Left renal cortex interstitium (tissue), 4 donors: ENCODE measurements around the gene TSSK2. TPM values are rescaled to one million over a fixed set of nuclear protein-coding genes. Genes with fewer than 3 reads are reported as not detected.

Experiments used
- DNase-seq, 4 donors: peaks; one replicate each; pipeline ENCODE4 v3.0.0-alpha.2; 2013; ENCODE audit warnings: low read depth in 4 of 4, low spot score in 2 of 4, missing footprints in 1 of 4
- polyA plus RNA-seq, 4 donors: library from polyadenylated mRNA; unstranded; fragments of 120-200 nt; gene quantifications; one replicate each; pipeline ENCODE4 v1.2.1, GENCODE V29; 2013; ENCODE audit not compliant: insufficient read length in 4 of 4

The TSSK2 gene
- polyA plus RNA-seq, 4 donors = not detected

- no peak for DNase-seq
Observed at GRCh38 chr22:19166421-19166820, 35.3 kb downstream of the TSSK2 start.

DNA sequence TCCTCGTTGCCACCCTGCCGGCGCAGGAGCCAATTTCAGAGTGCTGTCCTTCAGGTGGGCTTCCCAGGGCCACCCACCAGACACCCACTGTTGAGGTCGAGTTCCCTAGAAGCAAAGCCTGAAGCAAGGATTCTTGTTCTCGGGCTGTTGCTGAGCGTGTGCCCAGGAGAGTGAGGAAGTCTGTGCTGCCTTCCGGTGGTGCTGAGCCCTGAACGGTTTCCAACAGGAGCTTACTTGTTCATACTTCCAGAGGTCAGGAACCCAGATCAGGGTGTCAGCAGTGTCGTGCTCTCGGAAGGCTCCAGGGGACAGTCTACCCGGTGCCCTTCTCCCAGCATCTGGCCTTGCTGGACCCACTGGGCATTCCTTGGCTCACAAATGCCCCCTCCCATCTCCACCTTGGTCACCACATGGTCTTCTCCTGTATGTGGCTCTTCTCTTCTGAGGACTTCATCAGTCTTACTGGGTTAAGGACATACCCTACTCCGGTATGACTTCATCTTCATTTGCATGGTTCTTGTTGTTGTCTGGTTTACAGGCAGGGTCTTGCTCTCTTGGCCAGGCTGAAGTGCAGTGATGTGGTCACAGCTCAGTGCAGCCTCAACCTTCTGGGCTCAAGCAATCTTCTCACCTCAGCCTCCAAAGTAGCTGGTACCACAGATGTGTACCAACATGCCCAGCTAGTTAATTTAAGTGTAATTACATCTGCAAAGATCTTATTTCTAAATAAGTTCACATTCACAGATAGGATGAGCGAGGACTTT, 36.2 kb downstream of the TSSK2 start:
- no peak for DNase-seq

DNA sequence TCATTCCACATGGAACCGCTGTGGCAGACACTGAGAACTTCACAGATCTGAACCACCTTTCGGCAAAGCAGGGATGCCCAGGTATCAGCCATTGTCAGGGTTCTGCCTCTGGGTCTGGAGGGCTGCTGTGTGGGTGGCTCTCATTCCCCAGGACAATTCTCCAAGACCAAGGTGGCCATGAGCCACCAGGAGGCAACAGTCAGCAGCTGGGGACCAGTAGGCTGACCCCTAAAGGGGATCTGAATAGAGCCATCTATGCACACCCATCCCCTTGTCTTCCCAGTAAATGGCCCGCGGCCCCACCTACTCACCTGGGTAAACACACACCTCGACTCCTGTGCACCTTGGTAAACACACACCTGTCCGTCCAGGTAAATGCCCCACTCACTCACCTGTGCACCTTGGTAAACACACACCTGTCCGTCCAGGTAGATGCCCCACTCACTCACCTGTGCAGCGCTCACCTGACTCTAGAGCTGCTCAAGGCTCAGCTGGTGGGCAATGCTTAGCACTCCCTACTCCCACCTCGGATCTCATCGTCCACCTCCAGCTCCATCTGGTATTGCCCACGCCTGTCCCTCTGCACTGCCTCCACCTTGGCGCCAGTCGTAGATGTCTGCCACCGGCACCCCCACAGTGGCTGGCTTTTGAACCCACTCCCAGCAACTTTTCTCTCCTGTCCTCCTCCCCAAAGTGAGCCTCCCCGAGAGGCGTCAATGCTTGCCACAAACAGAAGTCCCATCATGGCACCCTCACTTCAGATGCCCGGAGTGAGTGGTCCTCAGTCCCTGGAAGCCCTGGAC, 37.2 kb downstream of the TSSK2 start:
- DNase-seq = no peak

GRCh38 chr22:19169002-19169946, 38.2 kb downstream of the TSSK2 start:
- no peak for DNase-seq

DNA sequence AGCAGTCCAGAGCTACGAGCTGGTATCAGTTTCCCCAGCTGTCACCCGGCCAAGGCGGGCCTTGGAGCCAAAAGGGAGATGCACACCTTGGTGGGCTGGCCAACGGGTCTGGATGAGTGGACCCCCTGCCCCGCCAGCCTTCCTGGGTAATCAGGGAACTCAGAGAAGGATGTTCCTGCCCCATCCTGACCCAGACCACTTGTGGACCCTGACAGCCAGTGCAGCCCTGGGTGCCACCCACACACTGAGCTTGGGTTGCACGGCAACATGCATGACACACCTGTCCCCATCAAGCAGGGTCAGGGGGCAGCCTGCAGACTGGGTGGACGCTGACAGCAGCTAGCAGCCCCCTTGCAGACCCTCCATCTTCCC, 38.8 kb downstream of the TSSK2 start:
- DNase-seq = no peak

DNA sequence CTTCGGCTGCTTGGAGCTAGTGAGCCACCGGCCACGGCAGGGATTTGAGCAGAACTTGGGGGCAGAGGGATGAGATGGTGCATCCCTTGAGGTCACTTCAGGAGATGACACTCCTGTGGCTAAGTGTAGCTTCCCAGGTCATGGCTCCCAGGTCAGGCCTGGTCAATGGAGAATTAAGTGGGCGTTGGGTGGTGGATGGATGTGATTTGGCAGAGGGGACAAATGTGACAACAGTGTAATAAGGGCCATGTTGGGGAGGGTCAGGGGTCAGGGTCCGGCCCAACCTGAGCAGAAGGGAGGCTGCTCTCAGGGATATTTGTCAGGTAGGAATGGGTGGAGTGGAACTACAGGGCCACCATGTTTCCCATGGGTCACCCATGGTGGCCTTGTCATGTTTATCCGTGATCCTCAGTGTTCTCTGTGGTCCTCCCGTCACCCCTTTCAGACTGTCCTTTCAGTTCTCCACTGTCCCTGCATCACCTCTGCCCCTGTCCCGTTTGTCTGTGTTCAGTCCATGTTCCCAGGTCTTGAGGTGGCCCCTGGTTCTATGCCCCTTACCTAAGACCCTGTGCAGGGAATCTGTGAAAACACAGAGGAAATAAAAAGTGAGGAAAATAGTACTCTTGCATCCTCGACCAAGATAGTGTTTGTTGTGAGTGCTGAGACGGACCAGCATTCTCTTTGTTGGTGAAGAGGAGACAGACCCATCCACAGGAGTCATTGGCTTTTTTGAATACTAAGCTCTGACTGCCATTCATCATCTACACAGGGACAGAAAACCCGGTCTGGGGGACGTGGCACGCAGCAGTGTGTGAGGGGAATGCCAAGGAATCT, 41.3 kb downstream of the TSSK2 start:
- DNase-seq = no peak

DNA sequence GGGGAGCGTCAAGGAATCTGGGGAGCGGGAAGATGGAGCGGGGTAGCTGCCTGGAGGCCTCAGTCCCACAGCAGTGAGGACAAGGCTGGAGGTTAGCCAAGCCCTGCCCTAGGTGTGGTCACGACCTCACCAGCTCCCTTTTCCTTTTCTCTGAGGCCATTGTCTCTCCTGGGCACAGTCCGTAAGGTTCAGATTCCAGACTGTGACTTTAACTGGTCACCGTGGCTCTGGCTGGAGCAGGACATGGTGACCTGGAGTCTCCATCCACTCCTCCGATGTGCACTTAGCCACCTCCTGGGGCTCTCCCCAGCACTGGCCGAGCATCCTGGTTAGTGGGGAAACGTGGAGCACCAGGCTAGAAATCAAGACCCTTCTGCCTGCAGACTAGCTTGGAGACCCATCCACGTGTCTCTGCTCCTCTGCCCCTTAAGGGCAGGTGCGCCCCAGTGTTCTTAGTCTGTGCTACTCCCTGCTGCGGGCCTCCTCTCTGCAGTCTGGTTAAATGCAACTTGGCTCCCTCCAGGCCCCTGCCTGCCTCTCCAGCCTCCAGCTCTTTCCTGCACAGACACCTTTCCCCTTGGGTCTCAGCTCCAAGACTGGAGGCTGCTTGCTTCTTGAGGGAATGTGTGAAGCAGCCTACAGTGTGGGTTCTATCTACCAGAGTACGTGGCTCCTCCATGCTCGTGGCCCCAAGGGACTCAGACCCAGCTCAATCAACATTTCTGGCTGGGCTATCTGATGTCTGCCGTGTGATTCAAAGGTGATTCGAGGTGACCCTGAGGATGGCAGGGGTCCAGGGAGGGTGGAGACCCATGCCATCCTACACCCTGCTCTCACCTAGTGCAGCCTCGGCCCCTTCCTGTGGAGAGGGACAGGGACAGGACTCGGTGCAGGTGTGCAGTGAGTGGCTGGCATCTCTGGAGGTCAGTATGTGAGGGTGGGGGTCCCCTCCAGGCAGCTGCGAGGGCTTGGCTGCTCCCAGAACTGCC, 42.2 kb downstream of the TSSK2 start:
- no peak for DNase-seq

DNA sequence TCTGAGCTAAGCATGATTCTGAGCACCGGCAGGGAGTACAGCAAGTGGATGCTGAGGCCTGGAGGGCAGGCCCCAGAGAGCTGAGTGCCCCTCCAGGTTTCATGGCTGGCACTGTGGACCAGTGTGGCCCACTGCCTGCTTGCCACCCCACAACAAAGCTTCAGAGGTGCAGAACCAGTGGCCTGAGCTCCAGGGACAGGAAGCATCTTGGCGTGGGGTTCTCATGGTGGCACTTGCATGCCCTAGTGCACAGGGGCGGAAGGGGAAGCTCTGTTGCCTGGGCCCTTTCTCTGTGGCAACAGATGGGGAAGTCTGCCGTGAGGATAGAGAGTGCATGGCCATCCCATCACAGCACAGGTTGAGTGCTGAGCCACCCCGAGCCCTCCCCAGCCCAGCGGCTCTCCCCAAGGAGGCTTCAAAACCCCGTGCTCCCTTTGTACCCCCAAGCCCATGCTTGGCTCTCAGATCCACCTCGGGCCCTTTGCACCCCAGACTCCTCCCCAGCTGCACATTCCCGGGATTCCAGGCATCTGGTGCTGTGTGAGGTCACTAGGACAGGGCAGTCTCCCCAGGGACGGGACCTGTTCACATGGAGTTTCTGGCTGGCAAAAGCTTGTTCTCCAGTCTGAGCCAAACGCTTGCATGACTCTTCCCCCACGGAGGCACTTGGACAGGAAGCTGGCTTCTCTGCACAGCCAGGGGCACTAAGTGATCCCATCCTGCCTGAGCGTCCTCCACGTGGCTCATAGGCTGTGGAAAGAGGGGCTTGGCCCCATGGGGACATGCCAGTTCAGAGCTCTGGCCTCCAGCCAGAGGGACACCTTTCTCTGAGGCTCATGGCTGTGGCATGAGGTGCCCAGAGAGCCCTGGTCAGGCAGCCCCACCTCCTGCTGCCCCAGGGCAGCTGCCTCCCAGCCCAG, 43.3 kb downstream of the TSSK2 start:
- DNase-seq = no peak

DNA sequence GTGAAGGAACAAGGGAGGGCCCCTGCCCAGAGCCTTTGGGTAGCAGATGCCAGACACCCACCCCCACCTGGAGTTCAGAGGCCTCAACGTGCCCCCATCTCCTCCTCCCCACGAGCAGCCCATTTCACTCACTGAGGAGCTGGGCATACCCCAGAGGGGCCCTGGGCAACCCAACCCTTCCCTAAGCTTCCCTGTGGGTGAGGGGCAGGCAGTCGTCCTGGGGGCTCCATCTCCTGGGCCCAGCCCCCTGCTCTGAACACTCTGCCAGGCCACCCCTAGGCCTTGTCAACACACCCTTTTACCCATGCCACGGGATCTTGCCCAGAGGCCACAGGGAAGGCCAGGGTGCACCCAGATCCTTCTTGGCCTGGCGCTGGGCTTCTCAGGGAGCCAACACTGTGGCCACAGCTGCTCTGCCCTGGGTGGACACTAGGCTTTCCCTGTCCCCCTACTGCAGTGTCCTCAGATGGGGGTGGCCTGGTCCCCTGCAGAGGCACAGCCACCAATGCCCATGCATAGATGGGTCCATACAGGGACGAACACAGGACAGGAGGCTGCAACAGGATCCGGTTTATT, 44.0 kb downstream of the TSSK2 start:
- no peak for DNase-seq

DNA sequence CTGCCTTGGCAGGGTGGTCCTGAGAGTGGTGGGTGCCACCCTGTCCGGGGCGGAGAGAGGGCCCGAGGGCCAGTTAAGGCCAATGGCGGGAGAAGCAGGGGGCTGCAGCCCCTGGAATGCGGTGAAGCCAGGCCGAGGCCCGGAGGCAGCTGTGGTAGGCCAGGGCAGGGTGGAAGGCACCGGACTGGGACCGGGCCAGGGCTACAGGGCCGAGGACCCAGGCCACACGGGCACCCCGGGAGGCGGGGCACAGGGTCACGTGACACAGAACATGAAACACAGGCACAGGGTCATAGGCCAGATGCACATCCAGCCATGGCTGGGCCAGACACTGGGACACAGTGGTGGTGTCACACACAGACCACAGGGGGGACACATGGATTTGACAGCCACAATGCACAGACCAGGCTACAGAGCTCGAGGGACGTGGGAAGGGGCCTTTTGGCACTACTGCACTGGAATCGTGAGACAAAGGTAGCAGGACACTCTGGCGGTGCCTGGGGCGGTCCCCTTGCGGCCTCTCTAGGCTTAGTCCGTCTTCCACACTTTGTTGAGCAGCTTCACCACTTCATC, 44.6 kb downstream of the TSSK2 start:
- DNase-seq = no peak

GRCh38 chr22:19176175-19176643, 45.1 kb downstream of the TSSK2 start:
- no peak for DNase-seq

DNA sequence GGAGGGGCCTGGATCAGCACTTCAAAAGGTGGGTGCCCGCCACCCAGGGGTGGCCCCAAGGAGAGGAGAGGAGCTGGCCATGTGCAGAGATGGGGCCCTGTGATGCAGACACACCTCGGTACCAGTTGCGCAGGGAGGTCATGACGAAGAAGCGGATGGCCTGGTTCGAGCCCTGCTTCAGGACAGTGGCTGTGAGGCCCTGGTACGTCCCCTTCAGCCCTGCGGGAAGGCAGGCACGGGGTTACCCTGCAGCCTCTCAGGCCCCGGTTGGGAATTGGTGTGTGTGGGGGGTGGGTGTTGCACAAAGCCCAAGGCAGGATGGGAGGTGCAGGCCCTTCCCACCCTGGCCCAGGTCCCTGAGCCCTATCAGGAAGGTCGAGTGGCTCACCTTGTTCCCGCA, 45.6 kb downstream of the TSSK2 start:
- no peak for DNase-seq

DNA sequence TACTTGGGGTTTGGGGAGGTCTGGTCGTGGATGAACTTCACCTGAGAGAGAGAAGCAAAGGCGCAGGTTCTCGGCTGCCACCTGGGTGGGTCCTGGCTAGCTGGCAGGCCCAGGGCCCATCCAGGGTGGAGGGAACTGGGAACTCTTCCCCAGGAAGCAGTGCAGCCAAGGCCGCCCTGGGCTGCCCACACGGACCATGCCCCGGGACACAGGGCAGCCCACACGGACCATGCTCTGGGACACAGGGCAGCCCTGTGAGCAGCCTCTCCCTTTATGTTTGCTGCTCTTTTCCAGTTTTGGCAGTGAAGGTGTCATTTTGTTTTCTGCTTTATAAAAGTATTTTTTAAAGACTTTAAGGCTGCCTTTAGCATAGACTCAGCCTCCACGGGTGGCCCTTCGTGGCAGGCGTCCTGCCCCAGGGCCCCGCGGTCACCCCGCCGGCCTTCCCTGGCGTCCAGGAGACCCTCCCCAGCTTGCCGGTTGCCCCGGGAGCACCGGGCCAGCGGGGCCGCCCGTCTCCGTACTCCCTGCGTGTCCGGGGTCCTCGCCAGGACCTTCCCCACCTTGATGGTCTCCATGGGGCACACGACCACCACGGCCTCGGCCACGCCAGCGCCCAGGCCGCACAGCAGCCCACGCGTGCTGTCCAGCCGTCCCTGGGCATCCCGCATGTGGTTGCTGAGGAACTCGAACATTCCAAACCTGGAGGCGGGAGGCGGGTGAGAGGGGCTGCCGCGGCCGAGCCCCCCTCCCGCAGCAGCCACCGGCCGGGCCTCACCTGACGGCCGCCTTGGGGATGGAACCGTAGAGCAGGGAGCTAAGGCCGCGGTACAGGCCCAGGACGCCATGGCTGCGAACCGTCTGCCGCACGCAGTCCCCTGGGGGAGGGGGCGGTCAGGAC, 46.3 kb downstream of the TSSK2 start:
- no peak for DNase-seq

DNA sequence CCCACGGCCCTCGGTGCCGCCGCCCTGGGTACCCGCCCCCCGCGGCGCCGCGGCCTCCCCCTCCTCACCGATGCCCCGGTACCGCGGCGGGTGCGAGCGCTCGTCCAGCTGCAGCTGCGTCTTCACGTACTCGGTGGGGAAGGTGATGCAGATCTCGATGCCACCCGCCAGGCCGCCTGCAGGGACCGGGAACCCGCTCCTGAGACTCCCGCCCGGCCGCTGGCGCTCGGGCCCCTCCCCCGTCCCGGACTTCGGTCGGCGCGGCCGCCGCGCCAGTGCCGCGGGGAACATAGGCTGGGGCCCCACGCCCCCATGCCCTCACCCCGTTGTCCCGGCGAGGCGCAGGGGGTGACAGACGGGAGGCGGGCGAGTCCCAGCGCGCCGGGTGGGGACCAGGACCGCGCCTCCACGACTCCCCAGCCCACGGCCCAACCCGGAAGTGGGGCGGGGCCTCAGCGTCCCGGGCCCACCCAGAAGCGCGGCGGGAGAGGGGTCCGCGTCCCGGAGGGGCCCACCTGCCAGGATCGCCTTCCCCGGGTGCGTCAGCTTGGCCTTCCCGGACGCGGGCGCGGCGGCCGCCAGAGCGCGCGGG, 47.1 kb downstream of the TSSK2 start:
- peak in 2 of 4 donors; percentile 19 to 34 for DNase-seq

GRCh38 chr22:19178657-19179496, 47.8 kb downstream of the TSSK2 start, which contains the start of gene SLC25A1:
TSS of gene SLC25A1 (minus strand) at chr22:19178736. CDS start at chr22:19178673, 63 bp downstream.
- DNase-seq = peak in 3 of 4 donors; percentile 65 to 83 (median 68)
